Measurements from ENCODE around the gene TF.

The TF gene

DNA sequence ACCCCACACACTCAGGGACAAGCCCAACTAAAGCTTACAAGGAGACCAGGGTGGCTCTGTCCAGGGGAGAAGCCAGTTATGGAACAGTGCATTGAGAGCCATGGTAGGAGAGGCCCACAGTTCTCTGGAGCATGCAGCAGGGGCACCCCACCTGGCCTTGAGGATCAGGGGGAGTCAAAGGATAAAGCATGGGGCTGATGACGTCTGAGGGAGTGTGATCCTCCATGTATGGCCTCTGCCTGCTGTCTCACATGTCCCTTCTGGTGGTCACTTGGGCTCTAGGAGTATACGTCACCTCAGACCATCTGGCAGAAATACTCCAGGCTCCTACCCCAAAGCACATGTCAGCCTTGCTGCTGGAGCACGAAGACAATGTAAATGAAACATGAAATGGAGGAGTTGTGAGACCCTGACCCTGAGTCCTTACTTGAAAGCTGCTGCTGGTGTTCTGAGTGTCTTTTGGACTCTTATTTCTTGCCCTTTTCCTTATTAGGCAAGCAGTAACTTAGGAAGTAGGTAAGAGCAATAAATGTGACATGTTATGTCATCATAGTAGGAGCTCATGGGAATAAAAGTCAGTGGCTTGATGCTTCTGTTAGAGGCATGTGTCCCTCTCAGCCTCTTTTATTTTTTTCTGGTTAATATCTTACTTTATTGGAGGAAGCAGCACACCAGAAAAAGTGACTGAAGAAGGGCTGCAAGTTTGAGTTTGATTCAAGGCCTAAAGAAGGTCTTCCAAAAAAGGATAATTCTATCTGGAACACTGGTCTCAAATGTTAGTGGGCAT lies 74.9 kb downstream of the TF start:
- no peak for DNase-seq

DNA sequence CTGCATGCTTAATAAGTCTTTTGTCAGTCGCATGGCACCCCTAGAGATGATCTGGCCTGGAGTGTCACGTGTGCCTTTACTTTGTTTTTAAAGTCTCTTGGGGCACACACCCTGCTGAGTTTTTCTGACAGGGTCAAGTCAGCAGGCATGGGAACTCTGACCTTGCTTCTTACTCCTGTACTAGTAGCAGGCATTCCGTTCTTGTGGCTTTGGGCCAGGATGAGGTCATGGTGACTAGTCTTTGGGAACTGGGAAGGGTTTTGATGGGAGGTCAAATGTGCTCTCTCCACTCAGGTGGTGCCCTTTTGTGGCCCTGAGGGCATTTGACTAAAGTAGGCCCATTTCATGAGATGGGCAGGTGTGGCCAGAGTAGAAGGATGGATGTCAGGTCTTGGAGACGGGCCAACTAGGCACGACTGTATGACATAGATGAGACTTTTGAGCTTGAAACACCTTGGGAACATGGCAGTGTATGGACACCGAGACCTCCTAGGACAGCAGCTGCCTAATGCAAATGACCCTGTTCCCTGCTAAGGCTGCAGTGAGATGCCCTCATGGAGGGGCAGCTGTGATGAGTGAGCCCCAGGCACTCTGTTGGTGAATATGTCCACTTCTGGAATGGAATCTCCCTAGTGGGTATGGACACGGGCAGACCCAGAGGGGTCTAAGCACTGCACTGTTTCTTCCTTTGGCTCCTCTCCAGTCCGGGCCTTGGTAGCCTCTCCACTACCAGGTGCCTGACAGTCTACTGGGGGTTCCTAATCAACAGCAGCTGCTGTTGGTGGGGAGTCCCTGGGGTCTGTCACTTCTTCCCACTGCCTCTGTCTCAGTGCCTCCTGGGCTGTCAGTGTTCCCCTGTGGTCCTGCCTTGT lies 75.8 kb downstream of the TF start:
- no peak for DNase-seq

- DNase-seq = no peak
Measured at GRCh38 chr3:133824961-133825485, 78.8 kb downstream of the TF start.

- no peak for DNase-seq
Measured at GRCh38 chr3:133825969-133826727, 80.0 kb downstream of the TF start.

DNA sequence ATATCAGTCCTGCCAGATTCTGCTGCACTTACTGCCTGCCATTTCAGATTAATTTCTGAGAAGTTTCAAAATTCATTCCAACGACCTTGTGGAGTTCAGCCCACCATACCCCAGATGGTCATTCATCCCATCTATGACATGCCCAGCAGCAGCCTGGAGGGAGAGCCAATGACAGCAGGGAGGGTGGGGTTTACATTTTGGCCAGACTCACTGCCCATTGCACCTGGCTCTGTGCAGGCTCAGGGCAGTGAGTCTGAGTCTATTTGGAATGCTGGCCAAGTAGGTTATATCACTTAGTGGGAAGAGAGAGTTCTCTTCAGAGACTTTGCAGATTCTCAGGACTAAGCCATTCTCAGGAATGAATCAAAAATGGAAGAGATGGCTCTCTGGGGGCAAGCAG lies 80.9 kb downstream of the TF start:
- no peak for DNase-seq

DNA sequence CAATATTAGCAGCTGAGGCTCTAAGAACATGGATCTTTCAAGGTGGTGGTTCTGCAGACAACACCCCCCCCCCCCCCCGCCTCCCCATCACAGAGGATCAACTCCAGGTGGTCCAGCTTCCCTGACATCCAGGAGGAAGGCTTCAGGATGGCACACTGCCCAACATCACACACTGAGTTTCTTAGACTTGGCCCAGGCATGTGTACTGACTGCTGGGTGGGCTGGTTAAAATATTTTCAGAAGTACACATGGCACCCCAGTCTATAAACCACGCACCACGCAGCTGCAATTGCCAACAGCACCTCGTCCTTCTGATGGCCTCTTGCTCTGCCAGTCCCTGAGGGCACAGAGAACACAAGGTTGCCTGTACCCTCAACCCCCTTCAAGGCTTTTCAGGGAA lies 81.5 kb downstream of the TF start:
- no peak for DNase-seq

- DNase-seq = no peak
Measured at GRCh38 chr3:133828576-133829309, 82.5 kb downstream of the TF start.

DNA sequence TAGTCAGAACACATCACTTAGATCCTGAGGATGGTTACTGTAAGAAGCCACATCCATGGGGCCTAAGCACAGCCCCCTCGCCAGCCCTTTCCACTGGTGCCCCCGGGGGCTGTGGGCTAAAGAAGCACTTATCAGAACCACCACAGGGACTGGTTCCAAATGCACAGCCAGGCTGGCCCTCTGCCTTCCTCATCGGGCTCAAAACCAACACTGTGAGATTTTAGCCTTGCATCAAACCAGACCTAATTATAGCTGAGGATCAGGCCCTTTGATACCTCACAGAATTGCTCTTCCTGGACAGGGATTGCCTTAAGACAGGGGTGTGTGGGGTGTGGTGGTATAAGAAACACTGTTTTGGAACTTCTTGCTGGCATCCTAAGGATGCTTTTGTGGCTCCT lies 83.1 kb downstream of the TF start:
- DNase-seq = no peak

GRCh38 chr3:133830071-133830470 lies 83.9 kb downstream of the TF start:
- no peak for DNase-seq

- no peak for DNase-seq
Measured at GRCh38 chr3:133831966-133832801, 86.0 kb downstream of the TF start.

- DNase-seq = no peak
Measured at GRCh38 chr3:133832802-133833144, 86.6 kb downstream of the TF start.

GRCh38 chr3:133833267-133833666 lies 87.1 kb downstream of the TF start:
- no peak for DNase-seq

DNA sequence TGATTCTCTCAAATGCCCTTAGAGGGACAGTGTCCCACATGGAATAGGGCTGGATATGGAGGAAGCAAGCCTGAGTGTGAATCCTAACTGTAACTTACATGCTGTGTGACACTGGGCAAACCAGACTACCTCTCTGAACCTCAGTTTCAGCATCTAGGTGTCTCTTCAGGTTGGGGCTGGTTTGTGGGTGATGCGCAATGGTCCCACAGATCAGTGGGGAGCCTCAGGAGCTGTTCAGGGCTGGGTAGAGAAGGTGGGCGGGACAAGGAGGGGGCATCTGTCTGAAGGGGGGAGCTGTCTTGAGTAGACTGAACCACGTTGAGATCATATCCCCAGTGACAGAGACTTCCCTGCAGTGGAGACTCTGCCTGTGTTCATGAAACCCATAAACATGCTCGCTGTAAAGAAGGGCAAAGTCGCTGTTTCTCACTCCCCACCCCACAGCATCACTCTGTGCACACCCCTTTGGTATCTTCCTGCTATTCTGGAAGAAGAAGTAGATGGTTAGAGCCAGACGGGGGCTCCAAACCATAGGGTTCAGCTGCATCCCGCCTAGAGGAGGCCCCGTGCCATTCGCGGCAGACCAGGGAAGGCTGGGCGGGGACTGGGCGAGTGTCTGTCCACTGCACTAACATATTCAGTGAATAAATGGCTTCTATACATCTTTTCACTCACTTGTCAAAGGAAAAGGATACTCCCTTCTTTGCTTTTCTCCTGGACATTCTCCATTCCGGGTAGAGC lies 87.9 kb downstream of the TF start:
- no peak for DNase-seq

- no peak for DNase-seq
Measured at GRCh38 chr3:133834621-133835417, 88.6 kb downstream of the TF start.

- no peak for DNase-seq
Measured at GRCh38 chr3:133835418-133835743, 89.2 kb downstream of the TF start.

DNA sequence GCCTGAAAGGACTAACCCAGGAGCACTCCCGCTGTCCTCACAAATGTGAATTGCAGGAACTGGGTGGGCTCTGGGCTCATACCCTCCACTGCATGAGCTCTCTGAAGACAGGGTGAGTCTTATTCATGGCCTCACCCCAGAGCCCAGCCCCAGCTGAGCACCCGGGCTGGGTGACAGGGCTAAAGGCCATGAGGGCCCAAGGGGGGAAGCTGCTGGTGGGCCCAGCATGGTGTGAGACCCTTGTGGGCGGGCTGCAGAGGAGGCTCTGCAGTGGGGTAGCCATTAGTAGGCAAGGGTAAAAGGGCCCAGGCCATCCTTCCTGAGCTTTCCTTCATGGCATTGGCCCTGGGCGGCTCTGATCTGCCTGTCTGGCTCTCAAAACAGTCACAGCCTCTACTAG lies 89.8 kb downstream of the TF start:
- no peak for DNase-seq

- no peak for DNase-seq
Measured at GRCh38 chr3:133836497-133837158, 90.4 kb downstream of the TF start.

DNA sequence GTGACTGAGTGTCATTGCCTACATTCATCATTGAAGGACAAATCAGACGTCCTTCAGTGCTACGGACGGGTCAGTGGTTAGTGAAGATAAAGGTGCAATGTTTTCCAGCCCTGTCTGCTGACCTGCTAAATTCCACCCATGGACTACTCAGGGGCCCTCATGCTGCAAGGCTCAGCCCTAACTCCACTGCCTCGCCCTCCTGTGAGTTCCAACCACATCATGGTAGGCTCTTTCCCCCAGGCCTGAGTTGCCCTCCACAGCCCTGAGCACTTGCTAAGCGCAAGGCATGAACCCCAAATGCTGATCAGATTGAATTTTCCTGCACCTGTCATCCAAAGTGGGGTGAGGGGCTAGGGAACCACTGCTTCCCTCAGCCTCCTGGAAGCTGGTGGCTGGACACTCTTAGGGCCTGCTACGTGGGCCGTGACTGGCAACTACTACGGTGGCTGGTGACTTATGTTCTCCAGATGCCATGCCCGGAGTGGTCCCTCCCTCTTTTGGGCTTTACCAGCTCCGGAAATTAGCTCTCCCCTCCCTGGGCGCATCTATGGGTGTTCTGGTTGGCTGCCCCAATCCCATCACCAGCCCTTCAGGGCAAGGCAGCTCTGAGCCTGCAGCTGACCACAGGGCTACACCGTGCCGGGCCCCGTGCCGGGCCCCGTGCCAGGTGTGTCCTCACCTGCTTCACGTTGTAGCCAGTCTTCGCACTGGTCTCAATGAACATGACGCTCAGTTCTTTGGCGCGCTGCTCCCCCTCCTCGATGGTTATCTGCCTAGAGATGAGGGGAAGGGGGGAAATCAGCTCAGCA lies 91.5 kb downstream of the TF start:
- no peak for DNase-seq

DNA sequence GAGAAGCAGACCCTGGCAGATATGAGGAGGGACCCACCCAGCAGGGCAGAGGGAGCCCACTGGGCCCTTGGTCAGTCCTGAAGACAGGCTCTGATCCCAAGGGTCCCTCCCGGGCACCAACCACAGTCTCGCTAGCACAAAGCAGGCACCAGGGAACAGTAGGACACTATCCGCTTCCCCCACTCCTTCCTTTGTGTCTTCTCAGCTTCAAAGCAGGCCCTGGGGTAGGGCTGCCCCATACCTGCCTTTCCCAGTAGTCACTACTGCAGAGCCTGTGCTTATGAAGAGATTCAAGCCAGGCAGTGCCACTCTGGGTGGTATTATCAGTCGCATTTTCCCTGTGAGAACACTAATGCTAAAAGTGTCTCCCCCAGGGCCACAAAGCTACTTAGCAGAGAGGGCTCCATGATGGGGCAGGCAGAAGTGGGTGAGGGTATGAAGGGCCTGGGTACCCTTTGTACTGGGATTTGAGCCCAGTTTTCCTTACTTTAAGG lies 92.2 kb downstream of the TF start:
- no peak for DNase-seq
